ENCODE data around the gene DHX58.

The DHX58 gene

GRCh38 chr17:42129109-42129837 lies 16.8 kb upstream of the DHX58 start:
- DNase-seq: no peak

DNA sequence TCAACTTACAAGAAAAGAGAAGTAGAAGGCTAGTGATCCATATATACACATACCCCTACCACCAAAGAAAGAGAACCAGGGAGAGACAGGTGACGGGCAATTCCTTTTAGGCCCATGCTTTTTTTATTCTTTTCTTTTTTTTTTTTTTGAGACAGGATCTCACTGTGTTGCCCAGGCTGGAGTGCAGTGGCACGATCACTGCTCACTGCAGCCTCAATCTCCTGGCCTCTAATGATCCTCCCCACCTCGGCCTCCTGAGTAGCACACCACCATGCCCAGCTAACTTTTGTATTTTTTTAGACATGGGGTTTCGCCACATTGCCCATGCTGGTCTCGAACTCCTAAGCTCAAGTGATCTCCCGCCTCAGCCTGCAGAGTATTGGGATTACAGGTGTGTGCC lies 14.9 kb upstream of the DHX58 start:
- no peak for DNase-seq

DNA sequence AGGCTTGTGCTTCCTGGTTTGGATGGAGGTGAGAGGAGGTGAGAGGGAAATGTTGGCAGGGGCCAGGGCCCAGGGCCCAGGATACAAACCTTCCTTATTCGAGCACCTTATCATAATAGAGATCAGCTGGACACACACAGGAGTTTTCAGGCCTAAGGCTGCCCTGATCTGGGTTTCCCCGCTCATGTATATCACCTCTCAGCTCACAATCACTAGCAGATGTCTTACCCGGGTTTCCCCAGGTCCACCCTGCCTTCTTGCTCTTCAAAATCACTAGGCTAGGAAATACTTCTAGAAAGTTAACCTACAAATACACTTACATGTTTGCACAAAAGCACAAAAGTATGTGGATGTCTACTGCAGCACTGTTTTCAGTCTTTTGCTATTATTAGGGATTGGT lies 14.3 kb upstream of the DHX58 start:
- DNase-seq: no peak

DNA sequence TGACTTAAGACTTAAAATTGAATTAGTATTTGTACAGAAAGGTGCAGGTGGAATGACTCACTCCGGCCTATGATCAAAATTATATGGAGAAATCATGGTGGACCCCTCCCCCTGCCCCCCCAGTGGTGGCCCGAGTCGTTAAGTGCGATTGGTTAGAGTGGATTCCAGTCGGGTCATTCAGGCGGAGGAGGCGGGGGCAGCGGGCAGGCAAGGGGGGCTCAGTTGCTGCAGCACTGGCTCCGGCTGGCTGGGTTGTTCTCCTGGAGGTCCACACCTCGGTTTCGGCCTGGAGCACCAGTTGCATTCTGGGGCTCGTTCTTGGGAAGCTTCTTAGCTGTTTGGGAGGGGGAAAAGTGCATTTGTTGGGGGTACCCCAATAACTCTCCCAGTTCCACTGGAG lies 13.1 kb upstream of the DHX58 start:
- no peak for DNase-seq

DNA sequence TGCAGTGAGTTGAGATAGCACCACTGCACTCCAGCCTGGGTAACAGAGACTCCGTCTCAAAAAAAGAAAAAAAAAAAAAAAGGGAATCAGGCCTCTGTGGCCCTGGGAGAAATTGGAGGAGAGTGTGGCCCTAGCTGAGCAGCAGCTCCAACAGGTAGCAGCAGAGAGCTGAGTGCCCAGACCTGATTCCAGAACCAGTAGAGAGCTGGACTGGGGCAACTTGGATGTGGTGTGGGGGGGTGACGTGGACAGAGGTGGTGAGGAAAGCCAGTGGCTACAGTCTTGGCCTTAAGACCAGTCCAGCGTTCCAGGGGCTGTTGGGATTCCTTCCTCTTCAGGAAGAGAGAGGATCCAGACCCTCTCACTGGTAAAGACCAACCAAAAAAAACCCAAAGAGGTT lies 11.7 kb upstream of the DHX58 start:
- no peak for DNase-seq

GRCh38 chr17:42122371-42123303 lies 10.1 kb upstream of the DHX58 start, which contains the start of gene HSPB9:
Gene HSPB9, plus strand, starts transcription at chr17:42122804. Its CDS starts 47 bp downstream, at chr17:42122851.
- no peak for DNase-seq

DNA sequence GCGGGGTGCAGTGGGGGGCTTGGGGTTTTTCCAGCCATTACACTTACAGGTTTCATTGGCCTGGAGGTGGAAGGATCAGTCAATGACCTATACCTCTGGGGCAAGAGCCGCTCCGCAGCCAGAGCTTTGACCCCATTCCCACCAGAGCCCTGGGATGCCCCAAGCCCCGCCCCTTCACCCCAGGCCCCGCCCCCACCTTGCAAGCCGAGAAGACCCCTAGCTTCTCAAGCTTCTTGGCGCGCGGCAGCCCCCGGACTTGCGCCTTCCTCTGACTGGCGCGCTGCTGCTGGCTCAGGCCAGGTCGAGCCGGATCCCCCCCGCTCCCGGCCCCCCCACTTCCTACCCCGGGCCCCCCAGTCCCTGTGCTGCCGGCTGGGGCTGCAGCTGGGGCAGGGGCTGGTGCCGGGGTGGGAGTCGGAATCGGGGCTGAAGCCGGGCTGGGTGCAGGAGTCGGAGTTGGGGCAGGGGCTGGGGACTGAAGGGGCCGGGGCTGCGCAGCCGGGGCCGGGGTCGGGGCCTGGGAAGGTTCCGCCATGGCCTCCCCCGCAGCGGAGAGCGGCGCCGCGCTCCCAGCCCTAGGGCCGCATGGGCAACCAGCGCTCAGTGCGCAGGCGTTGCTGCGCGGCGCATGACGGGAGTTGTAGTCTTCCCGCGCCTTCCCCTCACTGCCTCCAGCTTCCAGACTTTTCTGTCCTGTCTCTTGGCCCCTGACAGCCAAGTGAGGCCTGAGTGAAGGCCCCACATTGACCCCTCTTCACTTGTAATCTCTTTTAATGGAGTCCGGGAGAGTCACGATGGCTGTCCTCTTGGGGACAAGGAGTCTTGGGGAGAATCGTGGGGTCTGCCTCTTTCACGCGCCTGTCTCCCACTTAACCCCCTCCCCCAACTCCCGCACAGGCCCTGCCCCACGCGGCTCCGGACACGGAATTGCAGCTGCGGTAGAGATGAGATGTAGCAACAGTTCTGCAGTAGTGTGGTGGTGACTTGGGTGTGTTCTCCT lies 8.6 kb upstream of the DHX58 start, which contains the start of gene KAT2A:
TSS of gene KAT2A (minus strand) at position 598 of the 1,000 bp plus-strand sequence. CDS start at position 535, 63 bp downstream.
- DNase-seq: no peak

DNA sequence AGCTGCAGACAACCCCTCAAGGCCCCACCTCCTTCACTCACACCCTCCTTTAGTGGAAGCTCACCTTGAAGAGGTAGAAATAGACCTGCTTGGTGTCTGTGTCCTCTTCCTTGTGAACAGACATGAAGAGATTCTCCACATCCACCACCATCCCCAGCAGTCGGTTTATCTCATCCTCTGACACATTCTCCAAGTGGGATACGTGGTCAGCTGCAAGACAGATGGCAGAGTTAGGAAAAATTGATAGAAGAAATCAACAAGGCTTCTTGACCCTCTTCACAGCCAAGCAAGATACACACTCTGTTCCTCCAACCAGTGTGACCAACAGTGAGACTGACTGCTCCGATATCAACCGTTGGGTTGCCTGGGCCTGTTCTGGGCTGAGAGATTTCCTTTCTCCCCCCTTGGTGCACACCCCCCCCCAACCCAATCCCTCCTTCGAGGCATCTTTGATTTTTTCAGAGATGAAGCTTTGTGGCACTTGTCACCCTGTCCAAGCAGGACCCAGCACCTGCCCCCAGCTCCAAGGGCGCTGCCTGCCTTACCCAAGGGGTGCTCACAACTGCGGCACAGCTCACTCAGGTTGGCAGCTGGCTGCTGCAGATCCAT lies 7.8 kb upstream of the DHX58 start:
- DNase-seq: no peak

DNA sequence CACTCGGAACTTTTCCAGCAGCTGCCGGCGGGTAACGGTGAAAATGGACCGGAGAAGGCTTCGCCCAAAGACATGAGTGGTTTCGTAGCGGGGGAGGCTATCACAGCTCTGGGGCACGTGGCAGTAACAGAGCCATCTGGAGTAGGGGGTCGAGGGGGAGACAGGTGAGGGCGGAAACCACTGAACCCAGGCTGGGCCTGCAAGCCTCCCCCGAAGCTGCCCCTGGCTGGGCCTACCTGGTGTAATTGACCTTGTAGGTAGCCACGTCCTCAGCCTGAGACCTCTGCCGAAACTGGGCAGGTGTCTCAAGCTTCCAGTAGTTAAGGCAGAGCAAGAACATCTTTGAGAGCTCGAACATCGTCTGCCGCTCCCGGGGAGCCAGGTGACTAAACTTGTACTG lies 6.8 kb upstream of the DHX58 start:
- DNase-seq: no peak

DNA sequence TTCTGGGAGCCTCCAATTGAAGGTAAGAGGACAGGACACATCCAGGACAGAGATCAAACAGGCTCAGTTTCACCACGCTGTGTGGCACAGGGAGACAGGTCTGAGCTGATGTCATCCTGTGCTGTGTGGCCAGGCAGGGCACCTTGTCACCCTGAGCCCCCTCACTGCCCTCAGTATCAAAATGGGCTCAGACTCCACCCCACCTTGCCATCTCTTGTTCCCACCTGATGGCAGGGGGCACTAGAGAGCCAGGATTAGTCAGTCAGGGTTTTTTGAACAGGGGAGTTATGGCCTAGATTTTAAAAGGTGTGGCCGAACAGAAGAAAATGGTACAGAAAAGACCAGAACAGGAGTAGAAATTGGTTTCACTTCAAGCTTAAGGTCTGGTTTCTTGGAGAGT lies 6.0 kb upstream of the DHX58 start:
- no peak for DNase-seq

DNA sequence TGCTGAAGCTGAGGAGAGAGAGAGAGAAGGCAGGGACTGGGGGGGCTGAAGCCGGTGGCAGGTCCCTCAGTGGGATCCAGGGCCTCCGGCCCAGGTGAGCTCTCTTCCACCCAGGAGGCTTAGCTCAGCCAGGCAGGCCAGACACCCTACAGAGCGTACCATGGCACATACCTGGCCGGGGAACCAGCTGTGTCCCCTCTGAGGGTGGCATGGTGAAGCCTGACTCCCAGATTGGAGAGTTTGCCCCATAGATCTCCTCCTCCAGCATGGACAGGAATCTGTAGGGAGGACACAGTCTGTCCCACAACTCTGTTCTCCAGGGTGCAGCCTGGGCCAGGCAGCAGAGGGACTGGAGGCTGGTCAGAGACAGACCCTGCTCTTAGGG lies 5.6 kb upstream of the DHX58 start:
- DNase-seq: no peak

GRCh38 chr17:42117397-42118125 lies 5.0 kb upstream of the DHX58 start:
- DNase-seq: no peak

GRCh38 chr17:42116705-42117396 lies 4.3 kb upstream of the DHX58 start:
- peak; percentile 30 for DNase-seq

GRCh38 chr17:42114118-42114517 lies 1.6 kb upstream of the DHX58 start:
- no peak for DNase-seq

DNA sequence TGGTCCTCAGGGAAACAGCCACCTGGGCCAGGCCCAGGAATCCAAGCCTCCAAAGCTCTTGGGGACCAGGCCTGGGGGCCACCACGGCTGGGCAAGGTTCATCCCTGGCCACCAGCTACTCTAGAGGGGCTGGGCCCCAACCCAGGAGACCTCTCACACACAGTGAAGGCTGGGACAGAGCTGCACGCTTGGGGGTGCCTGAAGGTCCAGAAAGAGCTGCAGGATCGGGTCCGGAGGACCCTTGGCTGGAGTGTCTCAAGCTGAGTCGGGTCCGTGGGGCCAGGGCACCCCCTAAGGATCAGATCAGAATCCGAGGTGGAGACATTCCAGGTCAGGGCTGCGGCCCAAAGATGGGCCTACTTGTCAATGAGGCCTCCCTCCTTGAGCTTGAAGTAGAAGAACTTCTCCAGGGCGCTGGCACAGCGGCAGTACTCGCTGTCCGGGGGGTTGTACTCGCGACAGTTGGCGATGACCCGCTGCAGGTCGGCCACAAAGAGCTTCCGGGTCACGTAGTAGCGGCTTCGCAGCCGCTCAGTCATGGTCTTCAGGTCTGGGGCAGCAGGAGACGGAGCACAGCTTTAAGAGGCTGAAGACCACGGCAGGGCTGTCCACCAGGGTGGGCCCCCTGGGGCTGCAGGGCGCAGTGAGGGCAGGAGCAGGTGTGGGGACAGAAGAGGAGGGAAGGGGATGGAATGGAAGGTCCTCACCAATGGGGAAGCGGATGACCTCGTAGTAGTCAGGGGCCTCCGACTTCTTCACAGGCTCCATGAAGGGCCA lies 967 bp upstream of the DHX58 start:
- DNase-seq: no peak

GRCh38 chr17:42111871-42112551 lies 503 bp downstream of the DHX58 start:
- no peak for DNase-seq

- no peak for DNase-seq
These were observed 1.3 kb downstream of the DHX58 start for GRCh38 chr17:42111265-42111636.

GRCh38 chr17:42110301-42111264 lies 1.9 kb downstream of the DHX58 start:
- DNase-seq: no peak

Data from NCI-H1417 treated with DMSO at 0.1 percent for 48 hours (cell line).